HG03097 (cell line): Measurements from ENCODE around the gene PHYHIPL.
"Not testable (repeated sequence)": the region's sequence is repeated elsewhere in the genome, so short reads cannot be mapped to it uniquely, and the experiment has no call there.

Experiments used
- ATAC-seq: cut with Tn5 transposase; IDR thresholded peaks from one replicate; pipeline ENCODE4 v1.9.1; 2021; ENCODE audit not compliant: unreplicated experiment, low FRiP score

The PHYHIPL gene

GRCh38 chr10:59181668-59182067 lies 5.2 kb downstream of the PHYHIPL start:
- no peak for ATAC-seq

GRCh38 chr10:59190332-59190731 lies 13.9 kb downstream of the PHYHIPL start:
- no peak for ATAC-seq

DNA sequence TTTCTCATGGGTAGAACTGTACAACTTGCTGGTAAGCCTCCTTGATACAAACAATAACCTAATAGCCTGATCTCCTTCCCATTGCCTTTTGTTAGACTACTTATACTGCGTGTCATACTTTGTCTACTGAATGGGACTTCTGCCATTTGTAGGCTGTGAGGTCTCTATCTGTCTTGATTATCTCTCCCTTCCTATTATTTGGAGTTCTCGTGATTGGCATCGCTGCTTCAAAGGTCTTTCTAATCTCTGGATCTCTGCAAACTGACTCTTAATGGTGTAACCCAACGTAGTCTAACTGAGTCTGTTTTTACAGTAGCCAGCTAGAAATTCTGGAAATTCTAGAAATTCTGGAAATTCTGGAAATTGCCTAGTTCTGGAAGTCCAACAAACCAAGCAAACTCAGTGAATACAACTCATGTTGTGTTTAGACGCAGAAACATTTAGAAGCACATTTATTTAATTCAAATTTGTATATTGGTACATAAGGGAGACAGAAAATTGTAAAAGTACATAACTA lies 29.8 kb downstream of the PHYHIPL start:
- no peak for ATAC-seq

DNA sequence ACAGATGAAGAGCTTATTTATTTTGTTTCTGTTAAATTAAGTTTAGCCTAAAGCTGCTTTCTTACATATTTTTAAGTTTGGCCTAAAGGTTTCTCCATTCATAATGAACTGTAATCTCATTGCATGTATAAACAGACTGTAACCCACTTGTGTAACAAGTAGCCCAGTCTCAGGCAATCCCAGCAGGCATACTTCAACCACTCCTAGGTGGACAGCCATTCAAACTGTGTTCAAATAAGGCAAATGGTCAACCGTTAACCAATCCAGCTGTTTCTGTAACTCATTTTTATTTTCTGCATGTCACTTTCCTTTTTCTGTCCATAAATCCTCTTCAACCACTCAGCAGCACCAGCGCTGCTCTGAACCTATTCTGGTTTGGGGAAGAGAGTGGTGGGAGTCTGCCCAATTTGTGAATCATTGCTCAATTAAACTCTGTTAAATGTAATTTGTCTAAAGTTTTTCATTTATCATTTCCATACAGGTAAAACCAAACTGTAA lies 35.9 kb downstream of the PHYHIPL start:
- no peak for ATAC-seq

GRCh38 chr10:59214160-59214559 lies 37.7 kb downstream of the PHYHIPL start:
- ATAC-seq = no peak

GRCh38 chr10:59216178-59216869 lies 39.9 kb downstream of the PHYHIPL start:
- no peak for ATAC-seq

DNA sequence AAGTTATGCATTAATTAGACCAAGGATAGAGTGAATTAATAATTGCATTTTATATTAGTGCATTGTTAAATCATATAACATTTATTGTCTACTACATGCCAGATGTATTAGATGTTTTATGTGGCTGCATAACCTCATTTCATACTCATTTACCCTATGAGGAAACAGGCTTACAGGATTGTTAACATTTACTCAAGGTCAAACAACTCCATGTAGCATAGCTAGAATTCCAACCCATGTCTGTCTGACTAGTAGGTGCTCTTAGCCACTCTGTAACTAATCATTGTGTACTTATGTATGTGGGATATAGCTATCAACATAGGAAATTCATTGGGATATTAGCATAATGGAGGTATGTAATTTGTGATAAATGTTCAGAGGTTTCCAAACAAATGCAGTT lies 46.3 kb downstream of the PHYHIPL start:
- no peak for ATAC-seq

DNA sequence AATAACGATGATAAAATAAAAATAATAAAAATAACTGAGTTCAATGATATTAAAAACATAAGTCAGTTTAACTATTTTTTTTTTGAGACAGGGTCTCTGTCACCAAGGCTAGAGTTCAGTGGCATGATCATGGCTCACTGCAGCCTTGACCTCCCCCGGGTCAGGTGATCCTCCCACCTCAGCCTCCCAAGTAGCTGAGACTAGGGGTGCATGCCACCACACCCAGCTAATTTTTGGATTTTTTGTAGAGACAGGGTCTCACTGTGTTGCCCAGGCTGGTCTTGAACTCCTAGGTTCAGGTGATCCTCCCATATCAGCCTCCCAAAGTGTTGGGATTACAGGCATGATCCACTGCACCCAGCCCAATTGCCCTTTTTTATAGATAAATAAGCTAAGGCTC lies 47.2 kb downstream of the PHYHIPL start:
- not testable (repeated sequence) for ATAC-seq

- ATAC-seq = no peak
Observed at GRCh38 chr10:59225211-59225610, 48.8 kb downstream of the PHYHIPL start.

DNA sequence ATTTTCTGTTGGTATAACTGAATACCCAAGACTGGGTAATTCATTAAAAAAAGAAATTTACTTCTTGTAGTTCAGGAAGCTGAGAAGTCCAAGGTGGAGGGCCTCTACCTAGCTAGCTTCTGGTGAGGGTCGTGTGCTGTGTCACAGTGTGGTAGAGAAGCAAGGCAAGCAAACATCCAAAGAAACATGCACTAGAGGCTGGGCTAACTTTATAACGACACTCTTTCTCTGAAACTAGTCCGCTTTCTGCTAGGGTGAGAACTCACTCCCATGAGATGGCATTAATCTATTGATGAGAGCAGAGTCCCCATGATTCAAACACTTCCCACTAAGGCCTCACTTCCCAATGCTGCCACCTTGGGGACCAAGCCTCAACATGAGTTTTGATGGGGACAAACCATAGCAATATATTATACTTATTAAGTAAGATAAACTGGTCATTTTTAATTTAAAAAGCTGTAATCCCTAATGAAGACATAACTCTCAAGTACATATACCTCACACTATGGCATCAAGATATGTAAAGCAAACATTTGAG lies 50.8 kb downstream of the PHYHIPL start:
- no peak for ATAC-seq

DNA sequence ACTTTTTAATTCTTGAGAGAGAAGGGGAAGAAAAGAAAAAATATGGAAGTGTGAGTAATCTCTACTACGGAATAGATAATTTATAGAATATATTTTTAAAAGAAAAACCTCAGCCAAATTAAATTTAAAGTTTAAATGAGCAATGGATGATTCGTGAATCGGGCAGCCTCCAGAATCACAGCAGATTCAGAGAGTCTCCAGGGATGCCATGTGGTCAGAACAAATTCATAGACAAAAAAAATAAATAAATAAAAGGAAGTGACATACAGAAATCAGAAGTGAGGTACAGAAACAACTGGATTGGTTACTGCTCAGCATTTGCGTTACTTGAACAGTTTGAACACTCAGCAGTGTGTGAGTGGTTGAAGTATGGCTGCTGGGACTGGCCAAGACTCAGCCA lies 53.0 kb downstream of the PHYHIPL start:
- no peak for ATAC-seq

- ATAC-seq = no peak
Observed at GRCh38 chr10:59234194-59234593, 57.8 kb downstream of the PHYHIPL start.

DNA sequence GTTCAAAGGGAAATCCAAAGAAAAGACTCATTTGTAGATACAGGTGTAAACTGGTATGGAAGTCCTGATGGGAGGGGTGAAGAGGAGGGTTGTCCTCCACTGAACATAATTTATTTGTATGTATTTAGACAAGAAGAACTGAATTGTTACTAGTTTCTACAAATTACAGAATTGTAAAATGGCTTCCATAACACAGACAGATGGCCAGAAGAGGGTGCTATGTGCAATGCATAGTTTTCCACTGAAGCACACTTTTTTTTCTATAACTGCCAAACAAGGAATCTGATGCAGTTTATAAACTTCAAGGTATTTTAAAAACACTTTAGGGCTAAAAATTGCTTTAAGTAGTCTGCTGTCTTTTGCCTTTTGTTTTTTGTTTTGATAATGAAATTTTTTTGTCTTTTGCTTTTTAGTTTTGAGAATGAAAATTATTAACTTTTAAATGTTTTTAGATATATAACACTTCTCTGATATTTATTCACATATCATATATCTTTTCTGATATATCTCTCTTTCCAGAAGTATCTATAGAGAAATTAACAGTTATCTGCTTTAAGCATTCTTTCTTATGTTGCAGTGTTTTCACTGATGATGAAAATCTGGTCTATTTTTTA lies 58.5 kb downstream of the PHYHIPL start:
- ATAC-seq = no peak

DNA sequence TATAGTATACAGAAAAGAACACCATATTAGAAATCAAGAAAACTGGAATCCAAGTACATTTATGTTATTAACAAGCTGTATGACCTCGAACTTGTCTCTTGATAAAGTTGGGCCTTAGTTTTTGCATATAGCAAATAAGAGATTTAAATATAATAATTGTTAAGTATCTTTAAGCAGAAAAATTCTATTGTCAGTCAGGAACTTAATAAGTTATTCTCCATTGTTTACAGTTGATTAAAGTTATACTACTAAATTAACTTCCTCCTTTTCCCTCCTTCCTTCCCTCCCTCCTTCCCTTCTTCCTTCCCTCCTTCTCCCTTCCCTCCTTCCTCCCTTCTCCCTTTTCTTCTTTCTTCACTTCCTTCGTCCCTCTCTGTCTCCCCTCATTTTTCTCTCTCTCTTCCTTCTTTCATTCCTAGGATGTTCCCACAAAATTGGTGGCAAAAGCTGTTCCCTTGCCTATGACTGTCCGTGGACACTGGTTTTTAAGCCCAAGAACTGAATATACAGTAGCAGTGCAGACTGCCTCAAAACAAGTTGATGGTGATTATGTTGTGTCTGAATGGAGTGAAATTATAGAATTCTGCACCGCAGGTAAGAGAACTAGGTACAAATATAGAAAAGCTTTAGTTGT lies 59.7 kb downstream of the PHYHIPL start:
- ATAC-seq = no peak

- ATAC-seq = no peak
Observed at GRCh38 chr10:59237775-59238174, 61.3 kb downstream of the PHYHIPL start.

- ATAC-seq = not testable (repeated sequence)
Observed at GRCh38 chr10:59239108-59239507, 62.7 kb downstream of the PHYHIPL start.

GRCh38 chr10:59240582-59241183 lies 64.2 kb downstream of the PHYHIPL start:
- ATAC-seq = no peak

DNA sequence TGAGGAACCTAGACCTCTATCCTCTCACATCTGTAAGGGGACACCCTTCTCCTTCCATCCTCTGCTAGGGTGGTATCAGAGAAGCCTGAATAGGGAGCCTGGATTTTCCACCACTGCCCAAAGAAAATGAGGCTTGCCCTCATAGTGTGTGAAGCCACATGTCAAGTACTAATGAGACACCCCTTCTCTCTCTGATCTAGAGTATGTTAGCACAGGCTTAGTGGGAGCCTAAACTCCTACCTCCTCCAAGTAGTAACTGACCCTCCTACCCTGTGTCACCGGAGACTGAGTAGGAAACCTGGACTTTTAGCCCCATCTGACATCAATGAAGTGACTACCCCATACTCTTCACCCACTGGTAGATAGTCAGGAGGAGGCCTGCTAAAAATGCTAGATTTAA lies 65.6 kb downstream of the PHYHIPL start:
- no peak for ATAC-seq

DNA sequence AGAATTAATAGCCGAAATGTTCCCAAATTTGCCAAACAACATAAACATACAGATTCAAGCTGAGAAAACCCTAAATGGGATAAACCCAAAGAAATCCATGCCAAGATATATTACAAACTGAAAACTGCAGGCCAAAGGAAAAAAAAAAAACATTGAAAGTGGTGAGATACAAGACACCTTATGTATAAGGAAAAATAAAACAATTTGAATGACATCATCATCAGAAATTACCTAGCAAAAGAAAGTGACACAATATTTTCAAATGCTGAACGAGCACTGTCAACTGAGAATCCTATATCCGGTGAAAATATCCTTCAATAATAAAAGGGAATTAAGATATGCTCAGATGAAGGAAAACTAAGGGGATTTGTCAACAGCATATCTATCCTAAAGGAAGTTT lies 66.5 kb downstream of the PHYHIPL start:
- no peak for ATAC-seq

DNA sequence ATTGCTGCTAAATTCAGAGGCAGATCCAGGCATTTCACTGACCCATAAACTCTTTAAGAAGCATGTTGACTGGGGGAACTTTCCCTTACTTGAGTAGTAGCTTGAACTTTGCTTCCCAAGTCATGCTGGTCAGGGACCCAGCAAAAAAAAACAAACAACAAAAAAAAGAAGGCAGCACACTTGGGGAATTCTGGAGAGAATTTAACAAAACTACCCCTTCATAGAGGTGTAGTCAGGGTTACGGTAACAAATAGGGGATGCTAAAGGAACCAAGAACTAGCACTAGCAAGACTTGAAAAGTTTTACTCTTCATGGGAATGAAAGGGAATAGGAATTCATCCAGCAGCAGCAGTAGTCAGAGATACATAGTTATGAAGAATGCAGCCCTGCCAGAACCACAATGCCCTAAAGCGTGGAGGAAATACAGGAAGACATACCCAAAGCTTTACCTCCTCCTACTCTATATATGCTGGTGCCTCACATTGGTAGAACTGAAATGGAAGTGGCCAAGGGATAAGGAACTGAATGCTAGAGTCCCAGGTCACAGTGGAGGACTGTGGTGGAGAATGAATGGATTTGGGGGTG lies 67.3 kb downstream of the PHYHIPL start:
- ATAC-seq = no peak

DNA sequence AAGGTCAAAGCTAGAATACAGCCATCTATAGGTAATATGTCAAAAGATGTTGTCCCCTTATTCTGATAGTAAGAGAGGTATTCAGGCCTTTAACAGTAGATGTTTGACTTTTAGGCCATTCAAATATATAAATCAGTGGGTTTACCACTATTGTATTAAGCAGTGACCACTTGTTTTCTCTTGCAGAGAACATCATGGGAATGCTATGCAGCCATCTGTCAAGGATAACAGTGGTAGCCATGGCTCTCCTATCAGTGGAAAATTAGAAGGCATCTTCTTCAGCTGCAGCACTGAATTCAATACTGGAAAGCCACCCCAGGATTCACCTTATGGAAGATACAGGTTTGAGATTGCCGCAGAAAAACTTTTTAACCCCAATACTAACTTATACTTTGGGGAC lies 68.4 kb downstream of the PHYHIPL start:
- no peak for ATAC-seq
